Adipocyte (in vitro differentiated cells): ENCODE results near the gene ZSWIM5.
A peak's percentile ranks its signal among the peaks of the same experiment; 100 is the strongest.

Experiments
- DNase-seq: peaks from one replicate; pipeline ENCODE4 v3.0.0-alpha.2; 2015; ENCODE audit warnings: low read depth
- H3K27me3 ChIP-seq: replicated peaks from 2 replicates; pipeline ENCODE4 v1.7.0; 2013; ENCODE audit warnings: mild to moderate bottlenecking, low read length, moderate library complexity; ENCODE audit not compliant: control insufficient read depth, insufficient read depth
- H3K36me3 ChIP-seq: 2 replicates; pipeline ENCODE4 v1.7.0; 2013; ENCODE audit warnings: low read length, mild to moderate bottlenecking, moderate library complexity; ENCODE audit not compliant: control insufficient read depth, insufficient read depth, severe bottlenecking
- H3K4me1 ChIP-seq: 2 replicates; pipeline ENCODE4 v1.7.0; 2013; ENCODE audit warnings: mild to moderate bottlenecking, low read length, moderate library complexity; ENCODE audit not compliant: control insufficient read depth, insufficient read depth
- H3K4me3 ChIP-seq: 2 replicates; pipeline ENCODE4 v1.7.0; 2013; ENCODE audit warnings: mild to moderate bottlenecking, low read length, moderate library complexity
- H3K9ac ChIP-seq: 2 replicates; pipeline ENCODE4 v1.7.0; 2013; ENCODE audit warnings: mild to moderate bottlenecking, low read length, moderate library complexity
- H3K9me3 ChIP-seq: 2 replicates; pipeline ENCODE4 v1.7.0; 2013; ENCODE audit warnings: mild to moderate bottlenecking, low read length, moderate library complexity; ENCODE audit not compliant: control insufficient read depth

ZSWIM5 gene

GRCh38 chr1:45016090-45016697 is 190.2 kb downstream of the ZSWIM5 start:
- Histone ChIP-seq H3K4me1 (peaks cover 19% of the 10 kb centered on the region), H3K27me3 (no peaks in the 10 kb centered on the region), H3K4me3 (no peak overlapping the region), H3K9ac (no peak overlapping the region), H3K9me3 (no peaks in the 10 kb centered on the region), H3K36me3 (peaks cover 15% of the 10 kb centered on the region)
- no peak for DNase-seq

- H3K27me3 ChIP-seq: no peaks in the 10 kb centered on the region
- H3K36me3 ChIP-seq: peaks cover 15% of the 10 kb centered on the region
- no peak overlapping the region for H3K4me3 ChIP-seq
- peaks cover 19% of the 10 kb centered on the region for H3K4me1 ChIP-seq
- H3K9ac ChIP-seq: no peak overlapping the region
- DNase-seq: no peak
- H3K9me3 ChIP-seq: no peaks in the 10 kb centered on the region
Measured at GRCh38 chr1:45015683-45016082, 190.7 kb downstream of the ZSWIM5 start.

GRCh38 chr1:45014321-45015028 is 191.9 kb downstream of the ZSWIM5 start:
- Histone ChIP-seq H3K27me3 (no peaks in the 10 kb centered on the region), H3K4me1 (peaks cover 27% of the 10 kb centered on the region), H3K4me3 (no peak overlapping the region), H3K36me3 (peaks cover 17% of the 10 kb centered on the region), H3K9ac (peak overlapping the region; percentile 42), H3K9me3 (no peaks in the 10 kb centered on the region)
- peak; percentile 93 for DNase-seq

GRCh38 chr1:45013551-45014209 is 192.7 kb downstream of the ZSWIM5 start:
- no peak for DNase-seq

GRCh38 chr1:45012639-45013278 is 193.6 kb downstream of the ZSWIM5 start:
- peaks cover 30% of the 10 kb centered on the region for H3K4me1 ChIP-seq
- DNase-seq: peak; percentile 83

More at GRCh38 chr1:45013551-45014209, 192.7 kb downstream of the ZSWIM5 start:
- Histone ChIP-seq H3K4me3 (no peak overlapping the region), H3K36me3 (peaks cover 25% of the 10 kb centered on the region), H3K4me1 (peaks cover 30% of the 10 kb centered on the region), H3K9me3 (no peaks in the 10 kb centered on the region), H3K27me3 (no peaks in the 10 kb centered on the region), H3K9ac (peak overlapping the region; percentile 90)

GRCh38 chr1:45011837-45012638 is 194.4 kb downstream of the ZSWIM5 start, which contains the start of gene UROD:
Gene UROD, plus strand, starts transcription at chr1:45012254. Its CDS starts 12 bp downstream, at chr1:45012266.
- Histone ChIP-seq H3K27me3 (no peaks in the 10 kb centered on the region), H3K4me3 (peak within 1 kb of the TSS; percentile 88)

More at GRCh38 chr1:45012639-45013278, 193.6 kb downstream of the ZSWIM5 start:
- Histone ChIP-seq H3K9me3 (no peaks in the 10 kb centered on the region), H3K36me3 (peaks cover 34% of the 10 kb centered on the region), H3K9ac (peak overlapping the region; percentile 90), H3K27me3 (no peaks in the 10 kb centered on the region), H3K4me3 (peak overlapping the region; percentile 88)

GRCh38 chr1:45010855-45011811 is 195.3 kb downstream of the ZSWIM5 start, which contains the start of gene HECTD3:
Gene HECTD3, minus strand, starts transcription at chr1:45011324. Its CDS starts 67 bp downstream, at chr1:45011257.
- Histone ChIP-seq H3K4me1 (peaks cover 30% of the 10 kb centered on the region), H3K27me3 (no peaks in the 10 kb centered on the region), H3K36me3 (peaks cover 50% of the 10 kb centered on the region), H3K4me3 (peak within 1 kb of the TSS; percentile 88), H3K9ac (peak within 1 kb of the TSS; percentile 90), H3K9me3 (no peaks in the 10 kb centered on the region)
- peak; percentile 87 for DNase-seq

More at GRCh38 chr1:45011837-45012638, 194.4 kb downstream of the ZSWIM5 start, which contains the start of gene UROD:
- H3K4me1 ChIP-seq: peaks cover 30% of the 10 kb centered on the region
- no peaks in the 10 kb centered on the region for H3K9me3 ChIP-seq
- peaks cover 41% of the 10 kb centered on the region for H3K36me3 ChIP-seq
- DNase-seq: peak; percentile 98
- peak within 1 kb of the TSS; percentile 90 for H3K9ac ChIP-seq

GRCh38 chr1:45009956-45010854 is 196.2 kb downstream of the ZSWIM5 start:
- Histone ChIP-seq H3K4me1 (peaks cover 30% of the 10 kb centered on the region), H3K9ac (peak overlapping the region; percentile 90), H3K9me3 (no peaks in the 10 kb centered on the region), H3K36me3 (peaks cover 57% of the 10 kb centered on the region), H3K27me3 (no peaks in the 10 kb centered on the region), H3K4me3 (peak overlapping the region; percentile 88)
- DNase-seq: peak; percentile 36

- peak overlapping the region; percentile 90 for H3K9ac ChIP-seq
- no peaks in the 10 kb centered on the region for H3K9me3 ChIP-seq
- no peak for DNase-seq
- H3K27me3 ChIP-seq: no peaks in the 10 kb centered on the region
- H3K4me1 ChIP-seq: peaks cover 25% of the 10 kb centered on the region
- H3K4me3 ChIP-seq: peak overlapping the region; percentile 88
- peaks cover 60% of the 10 kb centered on the region for H3K36me3 ChIP-seq
Measured at GRCh38 chr1:45009296-45009865, 197.0 kb downstream of the ZSWIM5 start.
